NCI-H1048 (cell line): Measurements from ENCODE around the gene ENGASE.

ENCODE experiments used
- DNase-seq: peaks from one replicate; lab custom pipeline; 2025; lab: John Stamatoyannopoulos, UW

ENGASE gene

GRCh38 chr17:79094261-79094660, 19.6 kb downstream of the ENGASE start:
- no peak for DNase-seq

GRCh38 chr17:79095345-79096055, 20.9 kb downstream of the ENGASE start:
- DNase-seq: no peak

GRCh38 chr17:79096477-79096876, 21.9 kb downstream of the ENGASE start:
- no peak for DNase-seq

- DNase-seq: no peak
These were observed 22.8 kb downstream of the ENGASE start for GRCh38 chr17:79097226-79098055.

GRCh38 chr17:79098282-79098867, 23.8 kb downstream of the ENGASE start:
- no peak for DNase-seq

GRCh38 chr17:79100405-79100804, 25.8 kb downstream of the ENGASE start:
- no peak for DNase-seq

- no peak for DNase-seq
These were observed 26.6 kb downstream of the ENGASE start for GRCh38 chr17:79101111-79101673.

GRCh38 chr17:79102214-79102613, 27.6 kb downstream of the ENGASE start:
- no peak for DNase-seq

GRCh38 chr17:79104898-79105600, 30.4 kb downstream of the ENGASE start:
- no peak for DNase-seq

- DNase-seq: no peak
These were observed 31.3 kb downstream of the ENGASE start for GRCh38 chr17:79105937-79106336.

- DNase-seq: no peak
These were observed 32.3 kb downstream of the ENGASE start for GRCh38 chr17:79106958-79107357.

- DNase-seq: no peak
These were observed 33.0 kb downstream of the ENGASE start for GRCh38 chr17:79107499-79108231.

GRCh38 chr17:79108232-79108850, 33.7 kb downstream of the ENGASE start:
- no peak for DNase-seq

GRCh38 chr17:79108870-79109269, 34.2 kb downstream of the ENGASE start:
- DNase-seq: no peak

- DNase-seq: no peak
These were observed 35.0 kb downstream of the ENGASE start for GRCh38 chr17:79109584-79109983.

GRCh38 chr17:79111097-79111496, 36.5 kb downstream of the ENGASE start:
- no peak for DNase-seq

- DNase-seq: no peak
These were observed 37.8 kb downstream of the ENGASE start for GRCh38 chr17:79112471-79112870.

GRCh38 chr17:79113699-79114457, 39.3 kb downstream of the ENGASE start:
- DNase-seq: no peak

GRCh38 chr17:79114458-79115301, 40.1 kb downstream of the ENGASE start:
- peak; percentile 17 for DNase-seq
